ENCODE measurements around the gene MTHFSD. TPM values are rescaled to one million over a fixed set of nuclear protein-coding genes. Genes with fewer than 3 reads are reported as not detected.

Gene MTHFSD
- 10 to 100 TPM in 2 of 3 donors, 1 to 10 TPM in 1; 7.9 to 15.5 (median 12.3) TPM for polyA plus RNA-seq

GRCh38 chr16:86554917-86555703 is at the start of gene MTHFSD:
TSS of gene MTHFSD (minus strand) at chr16:86555235. CDS start at chr16:86555184, 51 bp downstream.
- peaks cover 25 to 43% of the 10 kb centered on the region in 2 donors for H3K4me1 Mint-ChIP-seq
- peaks cover 0 to 8% (median 4%) of the 10 kb centered on the region in 3 donors for H3K36me3 Mint-ChIP-seq
- H3K4me3 Mint-ChIP-seq: peak within 1 kb of the TSS; percentile 87 to 96 (median 92)

GRCh38 chr16:86604436-86605193 is 49.6 kb upstream of the MTHFSD start:
- DNase-seq: peak; percentile 41 to 60 (median 43)
- Mint-ChIP-seq H3K9me3 (no peaks in the 10 kb centered on the region), H3K4me1 (peaks cover 12 to 13% of the 10 kb centered on the region in 2 donors), H3K4me3 (peak overlapping the region; percentile 83 to 94 (median 89)), H3K27me3 (ENCODE audit: low read depth in 3 of 3) (peaks cover 2 to 9% (median 4%) of the 10 kb centered on the region in 3 donors), H3K36me3 (no peaks in the 10 kb centered on the region), H3K27ac (peak overlapping the region; percentile 32 to 91 (median 81))

More at GRCh38 chr16:86554917-86555703, at the start of gene MTHFSD:
- H3K27ac Mint-ChIP-seq: peak within 1 kb of the TSS; percentile 87 to 97 (median 92)
- peak; percentile 96 for DNase-seq
- peaks cover 4 to 12% (median 10%) of the 10 kb centered on the region in 3 donors for H3K27me3 Mint-ChIP-seq (ENCODE audit: low read depth in 3 of 3)
- H3K9me3 Mint-ChIP-seq: no peaks in the 10 kb centered on the region

GRCh38 chr16:86602521-86602920 is 47.5 kb upstream of the MTHFSD start:
- peak overlapping the region in 2 of 5 donors; percentile 36 to 46 for H3K4me3 Mint-ChIP-seq
- peaks cover 12 to 13% of the 10 kb centered on the region in 2 donors for H3K4me1 Mint-ChIP-seq
- peaks cover 4 to 13% (median 4%) of the 10 kb centered on the region in 3 donors for H3K27me3 Mint-ChIP-seq (ENCODE audit: low read depth in 3 of 3)
- no peak for DNase-seq
- H3K36me3 Mint-ChIP-seq: no peaks in the 10 kb centered on the region
- no peak overlapping the region for H3K27ac Mint-ChIP-seq
- no peaks in the 10 kb centered on the region for H3K9me3 Mint-ChIP-seq

- Mint-ChIP-seq H3K27me3 (ENCODE audit: low read depth in 3 of 3) (peaks cover 4 to 11% (median 4%) of the 10 kb centered on the region in 3 donors), H3K9me3 (no peaks in the 10 kb centered on the region), H3K27ac (no peak overlapping the region)
Observed at GRCh38 chr16:86601356-86601755, 46.3 kb upstream of the MTHFSD start.

GRCh38 chr16:86598607-86599565 is 43.9 kb upstream of the MTHFSD start:
- Mint-ChIP-seq H3K36me3 (no peaks in the 10 kb centered on the region), H3K27me3 (ENCODE audit: low read depth in 3 of 3) (peaks cover 7 to 8% (median 7%) of the 10 kb centered on the region in 3 donors)

More at GRCh38 chr16:86601356-86601755, 46.3 kb upstream of the MTHFSD start:
- peaks cover 12 to 13% of the 10 kb centered on the region in 2 donors for H3K4me1 Mint-ChIP-seq
- no peaks in the 10 kb centered on the region for H3K36me3 Mint-ChIP-seq
- no peak overlapping the region for H3K4me3 Mint-ChIP-seq
- no peak for DNase-seq

GRCh38 chr16:86597880-86598606 is 43.0 kb upstream of the MTHFSD start:
- H3K27ac Mint-ChIP-seq: no peak overlapping the region

More at GRCh38 chr16:86598607-86599565, 43.9 kb upstream of the MTHFSD start:
- Mint-ChIP-seq H3K4me1 (no peaks in the 10 kb centered on the region), H3K9me3 (no peaks in the 10 kb centered on the region), H3K27ac (no peak overlapping the region), H3K4me3 (no peak overlapping the region)
- DNase-seq: no peak

GRCh38 chr16:86597126-86597879 is 42.3 kb upstream of the MTHFSD start:
- Mint-ChIP-seq H3K27me3 (ENCODE audit: low read depth in 3 of 3) (peaks cover 4 to 11% (median 8%) of the 10 kb centered on the region in 3 donors), H3K27ac (no peak overlapping the region), H3K4me3 (no peak overlapping the region), H3K36me3 (no peaks in the 10 kb centered on the region), H3K9me3 (no peaks in the 10 kb centered on the region), H3K4me1 (no peaks in the 10 kb centered on the region)
- no peak for DNase-seq

More at GRCh38 chr16:86597880-86598606, 43.0 kb upstream of the MTHFSD start:
- no peak overlapping the region for H3K4me3 Mint-ChIP-seq
- no peak for DNase-seq
- H3K36me3 Mint-ChIP-seq: no peaks in the 10 kb centered on the region
- peaks cover 7 to 11% (median 8%) of the 10 kb centered on the region in 3 donors for H3K27me3 Mint-ChIP-seq (ENCODE audit: low read depth in 3 of 3)
- no peaks in the 10 kb centered on the region for H3K4me1 Mint-ChIP-seq
- no peaks in the 10 kb centered on the region for H3K9me3 Mint-ChIP-seq

GRCh38 chr16:86595983-86596605 is 41.1 kb upstream of the MTHFSD start:
- H3K4me1 Mint-ChIP-seq: no peaks in the 10 kb centered on the region
- no peak for DNase-seq
- H3K27ac Mint-ChIP-seq: no peak overlapping the region
- H3K27me3 Mint-ChIP-seq (ENCODE audit: low read depth in 3 of 3): peaks cover 4 to 16% (median 10%) of the 10 kb centered on the region in 3 donors
- H3K4me3 Mint-ChIP-seq: no peak overlapping the region
- no peaks in the 10 kb centered on the region for H3K9me3 Mint-ChIP-seq
- H3K36me3 Mint-ChIP-seq: no peaks in the 10 kb centered on the region

GRCh38 chr16:86594721-86595120 is 39.7 kb upstream of the MTHFSD start:
- H3K4me3 Mint-ChIP-seq: no peak overlapping the region
- H3K27ac Mint-ChIP-seq: no peak overlapping the region
- H3K36me3 Mint-ChIP-seq: no peaks in the 10 kb centered on the region
- no peaks in the 10 kb centered on the region for H3K9me3 Mint-ChIP-seq
- no peaks in the 10 kb centered on the region for H3K4me1 Mint-ChIP-seq
- H3K27me3 Mint-ChIP-seq (ENCODE audit: low read depth in 3 of 3): peaks cover 5 to 14% (median 7%) of the 10 kb centered on the region in 3 donors
- DNase-seq: no peak

GRCh38 chr16:86593913-86594620 is 39.0 kb upstream of the MTHFSD start:
- H3K4me3 Mint-ChIP-seq: no peak overlapping the region

GRCh38 chr16:86591270-86591669 is 36.2 kb upstream of the MTHFSD start:
- H3K27ac Mint-ChIP-seq: no peak overlapping the region
- H3K36me3 Mint-ChIP-seq: no peaks in the 10 kb centered on the region
- no peak overlapping the region for H3K4me3 Mint-ChIP-seq
- peaks cover 1 to 12% (median 7%) of the 10 kb centered on the region in 3 donors for H3K27me3 Mint-ChIP-seq (ENCODE audit: low read depth in 3 of 3)
- no peaks in the 10 kb centered on the region for H3K9me3 Mint-ChIP-seq
- no peaks in the 10 kb centered on the region for H3K4me1 Mint-ChIP-seq
- no peak for DNase-seq

More at GRCh38 chr16:86593913-86594620, 39.0 kb upstream of the MTHFSD start:
- H3K9me3 Mint-ChIP-seq: no peaks in the 10 kb centered on the region
- H3K27me3 Mint-ChIP-seq (ENCODE audit: low read depth in 3 of 3): peaks cover 2 to 12% (median 7%) of the 10 kb centered on the region in 3 donors
- DNase-seq: no peak
- H3K4me1 Mint-ChIP-seq: no peaks in the 10 kb centered on the region
- no peak overlapping the region for H3K27ac Mint-ChIP-seq
- no peaks in the 10 kb centered on the region for H3K36me3 Mint-ChIP-seq

All from immature natural killer cell (primary cell).